Mesendoderm (in vitro differentiated cells): ENCODE measurements around the gene FSTL1.

Experiments used
- DNase-seq: peaks from one replicate; pipeline ENCODE4 v3.0.0; 2013
- H2AK5ac ChIP-seq: 2 replicates; pipeline ENCODE4 v1.6.1; 2013; ENCODE audit warnings: low read length, inconsistent platforms
- H2BK120ac ChIP-seq: 2 replicates; pipeline ENCODE4 v1.6.1; 2013; ENCODE audit warnings: low read depth, mild to moderate bottlenecking, low read length, moderate library complexity, mixed read lengths
- H2BK15ac ChIP-seq: replicated peaks from 2 replicates; pipeline ENCODE4 v1.6.1; 2013; ENCODE audit warnings: low read depth, mild to moderate bottlenecking, moderate library complexity
- H2BK5ac ChIP-seq: 2 replicates; pipeline ENCODE4 v1.6.1; 2013; ENCODE audit warnings: low read length, inconsistent platforms
- H3K18ac ChIP-seq: 2 replicates; pipeline ENCODE4 v1.6.1; 2013; ENCODE audit warnings: mild to moderate bottlenecking, low read length, mixed read lengths
- H3K23ac ChIP-seq: one replicate; pipeline ENCODE4 v1.6.1; 2013; ENCODE audit warnings: low read length
- H3K27ac ChIP-seq: 2 replicates; pipeline ENCODE4 v1.5.1; 2013; ENCODE audit warnings: low read depth, mild to moderate bottlenecking, inconsistent platforms, low read length, moderate library complexity
- H3K27me3 ChIP-seq: 2 replicates; pipeline ENCODE4 v1.6.1; 2013; ENCODE audit warnings: low read length, control low read depth, mild to moderate bottlenecking, inconsistent platforms; ENCODE audit not compliant: insufficient read depth, poor library complexity
- H3K36me3 ChIP-seq: 2 replicates; pipeline ENCODE4 v1.6.1; 2013; ENCODE audit warnings: low read length, inconsistent platforms; ENCODE audit not compliant: control insufficient read depth, insufficient read depth
- H3K4ac ChIP-seq: one replicate; pipeline ENCODE4 v1.6.1; 2013; ENCODE audit warnings: low read depth, mild to moderate bottlenecking, low read length, moderate library complexity
- H3K4me1 ChIP-seq: 2 replicates; pipeline ENCODE4 v1.6.1; 2013; ENCODE audit warnings: low read depth, low read length, inconsistent platforms; ENCODE audit not compliant: control insufficient read depth
- H3K4me2 ChIP-seq: 2 replicates; pipeline ENCODE4 v1.6.1; 2013; ENCODE audit warnings: low read length
- H3K4me3 ChIP-seq: 2 replicates; pipeline ENCODE4 v1.5.1; 2013; ENCODE audit warnings: mild to moderate bottlenecking, low read length
- H3K56ac ChIP-seq: one replicate; pipeline ENCODE4 v1.6.1; 2013; ENCODE audit warnings: low read length
- H3K79me1 ChIP-seq: 2 replicates; pipeline ENCODE4 v1.6.1; 2013; ENCODE audit warnings: low read length, inconsistent platforms
- H3K79me2 ChIP-seq: 2 replicates; pipeline ENCODE4 v1.6.1; 2013; ENCODE audit warnings: mild to moderate bottlenecking, low read length; ENCODE audit not compliant: control insufficient read depth, insufficient read depth
- H3K9ac ChIP-seq: 2 replicates; pipeline ENCODE4 v1.6.1; 2013; ENCODE audit warnings: low read length, inconsistent platforms
- H4K5ac ChIP-seq: one replicate; pipeline ENCODE4 v1.6.1; 2013; ENCODE audit warnings: low read length
- H4K8ac ChIP-seq: one replicate; pipeline ENCODE4 v1.6.1; 2013; ENCODE audit warnings: low read depth, mild to moderate bottlenecking, control low read depth, low read length, moderate library complexity
- WGBS: extraction: QIAGEN DNeasy Blood & Tissue Kit; methylation state at CpG from one replicate; pipeline ENCODE4 v1.1.7; 2013; ENCODE audit warnings: low lambda C conversion rate, missing lambda C conversion rate; ENCODE audit not compliant: insufficient coverage; ENCODE audit errors: extremely low coverage; 5-methylcytosine and 5-hydroxymethylcytosine counted together

The FSTL1 gene

DNA sequence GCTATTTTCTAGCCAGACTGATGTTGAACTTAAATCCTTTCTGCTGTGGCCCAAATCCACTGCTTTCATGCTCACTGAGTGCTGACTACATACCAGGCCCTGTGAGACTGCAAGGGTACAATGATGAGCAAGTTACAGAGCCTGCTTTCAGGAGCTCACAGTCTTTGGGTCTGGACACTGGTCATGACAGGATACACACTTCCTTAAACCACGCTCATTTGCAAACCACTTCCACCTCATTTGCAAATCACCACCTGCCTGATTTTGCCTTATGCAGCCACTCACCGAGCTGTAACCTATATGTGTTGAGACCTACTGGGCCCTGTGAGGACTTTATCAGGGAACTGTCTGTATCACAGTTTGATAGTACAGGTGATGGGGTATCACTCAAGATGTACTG lies 51.4 kb downstream of the FSTL1 start:
- Histone ChIP-seq H3K23ac (no peak overlapping the region), H3K4me2 (no peak overlapping the region), H3K4ac (no peak overlapping the region), H2BK5ac (no peak overlapping the region), H3K79me2 (no peaks in the 10 kb centered on the region), H3K18ac (no peak overlapping the region), H2AK5ac (no peak overlapping the region), H2BK120ac (no peak overlapping the region), H3K36me3 (peaks cover 43% of the 10 kb centered on the region), H3K56ac (no peak overlapping the region), H2BK15ac (no peak overlapping the region), H4K8ac (no peak overlapping the region), H3K4me3 (no peak overlapping the region), H3K79me1 (no peaks in the 10 kb centered on the region), H3K27ac (no peak overlapping the region), H3K4me1 (no peaks in the 10 kb centered on the region), H4K5ac (no peak overlapping the region), H3K27me3 (no peaks in the 10 kb centered on the region), H3K9ac (no peak overlapping the region)
- WGBS: no CpG with 5 or more reads among the region's 2 CpGs
- DNase-seq: no peak

GRCh38 chr3:120396469-120396868 lies 54.3 kb downstream of the FSTL1 start:
- Histone ChIP-seq H3K23ac (no peak overlapping the region), H3K79me2 (no peaks in the 10 kb centered on the region), H3K27me3 (no peaks in the 10 kb centered on the region), H2BK15ac (no peak overlapping the region), H4K5ac (no peak overlapping the region), H3K4me2 (no peak overlapping the region), H4K8ac (no peak overlapping the region), H2BK120ac (no peak overlapping the region), H2AK5ac (no peak overlapping the region), H3K36me3 (peaks cover 32% of the 10 kb centered on the region), H3K4me1 (no peaks in the 10 kb centered on the region), H3K4me3 (no peak overlapping the region), H3K4ac (no peak overlapping the region), H3K27ac (no peak overlapping the region), H3K18ac (no peak overlapping the region), H3K9ac (no peak overlapping the region), H3K79me1 (no peaks in the 10 kb centered on the region), H3K56ac (no peak overlapping the region), H2BK5ac (no peak overlapping the region)
- no peak for DNase-seq
- no CpG with 5 or more reads among the region's 8 CpGs for whole genome bisulfite sequencing

DNA sequence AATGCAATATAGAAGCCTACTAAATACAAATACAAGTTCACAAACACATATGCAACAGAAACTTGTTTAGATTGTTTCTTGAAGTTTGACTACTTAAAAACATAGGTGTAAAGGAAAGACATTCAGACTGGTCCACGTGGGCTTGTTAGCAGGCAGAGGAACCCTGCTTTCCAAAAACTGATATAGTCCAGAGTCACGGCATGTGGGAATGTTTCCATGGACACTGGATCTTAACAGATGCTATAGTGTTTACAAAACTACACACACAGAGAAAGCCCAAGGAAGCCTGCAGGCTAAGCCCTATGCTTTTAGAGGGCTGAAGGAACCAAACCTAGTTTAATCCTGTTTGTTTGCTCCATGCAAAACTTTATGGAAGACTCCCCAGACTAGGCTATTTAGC lies 56.4 kb downstream of the FSTL1 start:
- H3K4me3 ChIP-seq: no peak overlapping the region
- no peak overlapping the region for H2AK5ac ChIP-seq
- no peak overlapping the region for H3K27ac ChIP-seq
- no CpG with 5 or more reads among the region's 2 CpGs for WGBS
- no peak overlapping the region for H2BK5ac ChIP-seq
- H2BK120ac ChIP-seq: no peak overlapping the region
- no peak overlapping the region for H4K8ac ChIP-seq
- DNase-seq: no peak
- no peaks in the 10 kb centered on the region for H3K79me2 ChIP-seq
- H3K9ac ChIP-seq: no peak overlapping the region
- no peak overlapping the region for H2BK15ac ChIP-seq
- H3K4me2 ChIP-seq: no peak overlapping the region
- H3K18ac ChIP-seq: no peak overlapping the region
- no peaks in the 10 kb centered on the region for H3K79me1 ChIP-seq
- H3K4me1 ChIP-seq: no peaks in the 10 kb centered on the region
- H3K36me3 ChIP-seq: peaks cover 19% of the 10 kb centered on the region
- H3K23ac ChIP-seq: no peak overlapping the region
- H3K4ac ChIP-seq: no peak overlapping the region
- no peaks in the 10 kb centered on the region for H3K27me3 ChIP-seq
- H3K56ac ChIP-seq: no peak overlapping the region
- no peak overlapping the region for H4K5ac ChIP-seq

DNA sequence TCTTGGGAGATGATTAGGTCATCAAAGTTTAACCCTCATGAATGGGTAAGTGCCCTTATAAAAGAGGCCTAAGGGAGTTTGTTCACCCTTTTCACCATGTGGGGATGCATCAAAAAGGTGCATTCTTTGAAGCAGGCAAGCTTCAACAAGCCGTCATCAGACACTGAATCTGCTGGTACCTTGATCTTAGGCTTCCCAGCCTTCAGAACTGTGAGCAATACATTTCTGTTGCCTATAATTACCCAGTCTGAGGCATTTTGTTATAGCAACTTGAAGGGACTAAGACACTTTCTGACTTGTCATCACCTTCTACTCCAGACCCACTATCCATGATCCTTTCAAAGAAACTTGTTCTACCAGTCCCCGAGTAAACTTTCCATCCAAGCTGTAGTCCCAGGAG lies 57.0 kb downstream of the FSTL1 start:
- no CpG with 5 or more reads among the region's 2 CpGs for WGBS
- H3K4me3 ChIP-seq: no peak overlapping the region
- no peak overlapping the region for H3K27ac ChIP-seq

DNA sequence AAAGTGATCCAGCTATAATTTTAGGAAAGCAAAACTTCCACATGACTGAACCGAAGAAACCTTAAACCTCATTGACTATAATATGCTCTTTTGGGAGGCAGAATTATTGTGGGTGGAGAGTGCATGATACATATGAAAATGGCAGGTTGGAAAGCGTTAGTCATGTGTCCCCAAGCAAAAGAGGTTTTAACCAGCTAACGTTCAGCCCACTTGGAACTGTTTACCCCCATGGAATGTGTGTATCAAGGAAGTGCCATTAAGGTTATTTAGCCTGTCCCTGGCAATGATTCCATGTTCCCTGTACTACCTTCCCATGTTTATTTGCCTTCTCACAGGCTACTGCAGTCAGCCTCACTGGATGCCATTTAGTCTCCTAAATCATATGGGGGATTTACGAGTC lies 57.5 kb downstream of the FSTL1 start:
- Histone ChIP-seq H3K18ac (no peak overlapping the region), H3K27ac (no peak overlapping the region), H3K27me3 (no peaks in the 10 kb centered on the region), H3K23ac (no peak overlapping the region), H3K4me2 (no peak overlapping the region), H2AK5ac (no peak overlapping the region), H2BK5ac (no peak overlapping the region), H2BK15ac (no peak overlapping the region), H3K4me1 (no peaks in the 10 kb centered on the region), H3K9ac (no peak overlapping the region), H3K56ac (no peak overlapping the region), H3K4ac (no peak overlapping the region), H2BK120ac (no peak overlapping the region), H3K36me3 (peaks cover 13% of the 10 kb centered on the region), H4K8ac (no peak overlapping the region), H3K79me2 (no peaks in the 10 kb centered on the region), H3K4me3 (no peak overlapping the region), H4K5ac (no peak overlapping the region), H3K79me1 (no peaks in the 10 kb centered on the region)
- WGBS: no CpG with 5 or more reads among the region's 4 CpGs
- DNase-seq: no peak

More for the DNA sequence above, 57.0 kb downstream of the FSTL1 start:
- no peak overlapping the region for H2AK5ac ChIP-seq
- H3K4me1 ChIP-seq: no peaks in the 10 kb centered on the region
- H2BK15ac ChIP-seq: no peak overlapping the region
- no peak overlapping the region for H2BK5ac ChIP-seq
- peaks cover 16% of the 10 kb centered on the region for H3K36me3 ChIP-seq
- H3K79me1 ChIP-seq: no peaks in the 10 kb centered on the region
- no peaks in the 10 kb centered on the region for H3K27me3 ChIP-seq
- no peak overlapping the region for H3K4ac ChIP-seq
- H2BK120ac ChIP-seq: no peak overlapping the region
- H3K4me2 ChIP-seq: no peak overlapping the region
- no peak overlapping the region for H3K23ac ChIP-seq
- no peak overlapping the region for H3K18ac ChIP-seq
- H3K56ac ChIP-seq: no peak overlapping the region
- no peaks in the 10 kb centered on the region for H3K79me2 ChIP-seq
- no peak overlapping the region for H4K5ac ChIP-seq
- no peak overlapping the region for H3K9ac ChIP-seq
- DNase-seq: no peak
- no peak overlapping the region for H4K8ac ChIP-seq

DNA sequence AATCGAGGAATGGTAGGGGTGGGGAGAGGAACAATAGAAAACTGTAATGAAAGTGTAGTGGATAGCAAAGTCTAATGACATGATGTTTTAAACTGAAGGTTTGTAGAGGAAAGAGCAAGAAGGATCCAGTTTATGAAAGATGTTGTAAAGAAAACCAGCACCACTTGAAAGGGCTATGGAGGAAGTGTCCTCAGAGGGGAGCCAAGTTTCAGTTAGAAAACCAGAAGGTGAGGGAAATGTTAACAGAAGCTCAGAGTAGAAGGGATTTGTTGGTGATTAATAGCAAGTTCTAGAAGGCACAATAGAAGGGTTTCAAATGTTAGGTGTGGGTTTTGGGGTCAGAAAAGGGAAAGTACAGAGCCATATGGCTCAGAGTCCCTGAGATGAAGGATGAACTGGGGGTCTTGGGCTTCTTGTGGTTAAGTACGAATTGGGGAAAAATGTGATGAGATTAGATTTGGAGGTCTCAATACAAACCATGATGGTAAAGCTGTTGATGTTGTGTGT lies 67.8 kb downstream of the FSTL1 start:
- Histone ChIP-seq H3K79me1 (no peaks in the 10 kb centered on the region), H3K4me2 (no peak overlapping the region), H2BK15ac (no peak overlapping the region)

More for the DNA sequence above, 67.8 kb downstream of the FSTL1 start:
- Histone ChIP-seq H3K23ac (no peak overlapping the region), H2BK120ac (no peak overlapping the region), H3K79me2 (no peaks in the 10 kb centered on the region), H3K27ac (no peak overlapping the region), H3K36me3 (no peaks in the 10 kb centered on the region), H4K8ac (no peak overlapping the region), H3K9ac (no peak overlapping the region), H3K27me3 (no peaks in the 10 kb centered on the region), H3K4me1 (no peaks in the 10 kb centered on the region), H4K5ac (no peak overlapping the region), H3K4ac (no peak overlapping the region), H2AK5ac (no peak overlapping the region), H3K56ac (no peak overlapping the region), H3K4me3 (no peak overlapping the region), H3K18ac (no peak overlapping the region), H2BK5ac (no peak overlapping the region)
- DNase-seq: no peak
- 100% methylated on average over 1 of the region's 2 CpGs for WGBS
